ENCODE measurements around the gene PTPRF.

PTPRF gene

GRCh38 chr1:43585557-43585956 is 54.9 kb downstream of the PTPRF start:
- no peak for DNase-seq

DNA sequence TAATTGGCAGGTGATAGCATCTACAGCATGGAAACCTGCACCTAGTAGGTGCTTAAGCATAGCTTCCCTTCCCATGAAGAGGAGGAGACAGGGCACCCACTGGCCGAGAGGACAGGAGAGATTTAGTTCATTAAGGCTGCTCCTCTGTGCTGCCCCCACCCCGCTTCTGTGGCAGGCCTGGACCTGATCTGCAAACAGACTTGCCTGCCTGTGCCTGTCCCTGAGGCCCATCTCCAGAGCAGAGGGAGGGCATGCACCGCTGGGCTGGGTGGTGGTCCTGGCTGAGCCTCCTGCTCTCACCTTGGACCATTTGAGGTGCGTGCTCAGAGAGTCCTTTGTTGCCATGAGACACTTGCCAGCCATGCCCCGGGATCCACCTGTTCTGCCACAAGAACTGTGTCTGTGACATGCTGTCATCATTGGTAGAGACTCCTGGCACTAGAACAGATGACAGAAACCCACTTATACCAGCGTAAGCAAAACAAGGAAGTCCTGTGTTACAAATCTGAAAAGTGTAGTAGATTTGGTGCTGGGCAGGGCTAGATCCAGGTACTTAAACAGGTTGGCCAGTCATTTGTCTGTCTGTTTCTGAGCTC is 55.6 kb downstream of the PTPRF start:
- no peak for DNase-seq

DNA sequence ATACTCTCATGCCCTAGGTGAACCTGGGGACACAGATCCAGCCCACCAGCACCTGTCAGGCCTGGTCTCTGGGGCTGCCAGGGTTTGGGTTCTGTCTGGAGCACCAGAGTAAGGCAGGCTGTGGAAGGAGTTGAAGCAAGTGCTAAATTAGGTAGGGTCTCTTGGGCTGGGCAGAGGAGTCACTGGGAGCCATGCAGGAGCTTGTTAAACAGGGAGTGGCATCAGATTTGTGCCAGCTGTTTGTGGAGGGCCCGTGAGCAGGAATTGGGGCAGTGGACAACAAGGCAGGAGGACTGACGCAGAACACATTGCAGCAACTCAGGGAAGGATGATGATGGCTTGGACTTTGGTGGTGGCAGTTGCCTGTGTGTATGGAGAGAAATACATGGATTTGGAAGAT is 56.3 kb downstream of the PTPRF start:
- no peak for DNase-seq

- DNase-seq: no peak
These were observed 56.9 kb downstream of the PTPRF start for GRCh38 chr1:43587594-43587993.

- no peak for DNase-seq
These were observed 57.9 kb downstream of the PTPRF start for GRCh38 chr1:43588592-43588991.

DNA sequence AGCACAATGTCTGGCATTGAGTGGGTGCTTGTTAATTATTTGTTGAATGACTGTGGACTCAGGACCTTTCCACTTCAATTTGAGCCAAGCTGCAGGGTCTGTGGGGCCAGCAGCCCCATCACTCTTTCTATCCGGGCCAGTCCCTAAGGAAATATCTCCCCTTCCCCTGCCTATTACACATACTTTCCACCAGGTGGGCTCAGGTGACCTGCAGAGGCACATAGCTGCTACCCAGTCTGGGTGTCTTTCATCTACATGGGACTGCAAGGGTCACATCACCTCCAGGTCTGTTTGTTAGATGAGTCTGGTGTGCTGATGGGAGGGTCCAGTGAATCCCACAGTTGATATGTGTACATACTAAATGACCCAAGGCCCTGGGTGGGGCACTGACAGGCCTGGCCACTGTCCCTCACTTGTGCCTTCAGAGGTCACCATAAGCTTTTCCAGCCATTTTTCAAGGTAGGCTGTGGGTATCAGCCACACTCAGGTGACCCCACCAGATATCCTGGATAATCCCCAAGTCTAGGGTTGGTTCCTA is 59.8 kb downstream of the PTPRF start:
- DNase-seq: no peak

DNA sequence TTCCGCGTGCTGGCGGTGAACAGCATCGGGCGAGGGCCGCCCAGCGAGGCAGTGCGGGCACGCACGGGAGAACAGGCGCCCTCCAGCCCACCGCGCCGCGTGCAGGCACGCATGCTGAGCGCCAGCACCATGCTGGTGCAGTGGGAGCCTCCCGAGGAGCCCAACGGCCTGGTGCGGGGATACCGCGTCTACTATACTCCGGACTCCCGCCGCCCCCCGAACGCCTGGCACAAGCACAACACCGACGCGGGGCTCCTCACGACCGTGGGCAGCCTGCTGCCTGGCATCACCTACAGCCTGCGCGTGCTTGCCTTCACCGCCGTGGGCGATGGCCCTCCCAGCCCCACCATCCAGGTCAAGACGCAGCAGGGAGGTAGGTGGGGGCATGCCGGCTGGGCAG is 60.5 kb downstream of the PTPRF start:
- DNase-seq: no peak

DNA sequence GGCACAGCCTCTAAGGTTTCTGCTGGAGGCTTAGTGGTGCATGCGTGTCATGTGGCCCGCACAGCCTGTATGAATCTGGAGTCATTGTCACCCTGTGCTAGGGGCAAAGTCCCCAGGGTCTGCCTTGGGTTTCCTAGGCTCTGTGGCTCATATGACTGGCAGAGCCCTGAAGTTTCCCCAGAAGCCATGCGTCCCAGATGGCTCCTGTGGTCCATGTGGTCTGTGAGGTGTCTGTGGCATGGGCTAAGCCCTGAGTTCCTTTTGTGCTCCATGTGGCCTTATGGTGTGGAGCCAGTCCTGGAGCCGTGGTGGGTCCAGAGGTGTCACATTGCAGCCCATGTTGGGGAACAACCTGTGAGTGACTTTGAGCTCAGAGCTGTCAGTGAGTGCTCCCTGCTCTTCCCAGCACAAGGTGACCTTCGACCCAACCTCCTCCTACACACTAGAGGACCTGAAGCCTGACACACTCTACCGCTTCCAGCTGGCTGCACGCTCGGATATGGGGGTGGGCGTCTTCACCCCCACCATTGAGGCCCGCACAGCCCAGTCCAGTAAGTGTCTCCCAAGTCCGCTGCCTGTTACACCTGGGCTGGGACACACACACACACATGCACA is 61.5 kb downstream of the PTPRF start:
- no peak for DNase-seq

GRCh38 chr1:43592974-43593683 is 62.4 kb downstream of the PTPRF start:
- no peak for DNase-seq

GRCh38 chr1:43596579-43596978 is 65.9 kb downstream of the PTPRF start:
- no peak for DNase-seq

DNA sequence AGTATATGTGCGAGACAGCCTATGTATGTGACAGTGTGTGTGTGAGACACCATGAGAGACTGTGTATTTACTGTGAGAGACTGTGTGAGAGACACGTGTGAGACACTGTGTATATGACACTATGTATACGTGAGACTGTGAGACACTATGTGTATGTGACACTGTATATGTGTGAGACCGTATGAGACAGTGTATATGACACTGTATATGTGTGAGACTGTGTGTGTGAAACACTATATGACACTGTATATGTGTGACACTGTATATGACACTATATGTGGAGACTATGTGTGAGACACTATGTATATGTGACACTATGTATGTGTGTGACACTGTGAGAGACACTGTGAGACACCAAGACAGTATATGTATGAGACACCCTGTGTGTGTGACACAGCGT is 66.3 kb downstream of the PTPRF start:
- no peak for DNase-seq

DNA sequence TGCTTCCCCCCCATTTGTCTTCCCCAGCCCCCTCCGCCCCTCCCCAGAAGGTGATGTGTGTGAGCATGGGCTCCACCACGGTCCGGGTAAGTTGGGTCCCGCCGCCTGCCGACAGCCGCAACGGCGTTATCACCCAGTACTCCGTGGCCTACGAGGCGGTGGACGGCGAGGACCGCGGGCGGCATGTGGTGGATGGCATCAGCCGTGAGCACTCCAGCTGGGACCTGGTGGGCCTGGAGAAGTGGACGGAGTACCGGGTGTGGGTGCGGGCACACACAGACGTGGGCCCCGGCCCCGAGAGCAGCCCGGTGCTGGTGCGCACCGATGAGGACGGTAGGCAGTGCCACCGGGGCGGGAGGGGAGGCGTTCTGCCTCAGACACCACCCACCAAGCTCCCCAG is 67.0 kb downstream of the PTPRF start:
- DNase-seq: no peak

DNA sequence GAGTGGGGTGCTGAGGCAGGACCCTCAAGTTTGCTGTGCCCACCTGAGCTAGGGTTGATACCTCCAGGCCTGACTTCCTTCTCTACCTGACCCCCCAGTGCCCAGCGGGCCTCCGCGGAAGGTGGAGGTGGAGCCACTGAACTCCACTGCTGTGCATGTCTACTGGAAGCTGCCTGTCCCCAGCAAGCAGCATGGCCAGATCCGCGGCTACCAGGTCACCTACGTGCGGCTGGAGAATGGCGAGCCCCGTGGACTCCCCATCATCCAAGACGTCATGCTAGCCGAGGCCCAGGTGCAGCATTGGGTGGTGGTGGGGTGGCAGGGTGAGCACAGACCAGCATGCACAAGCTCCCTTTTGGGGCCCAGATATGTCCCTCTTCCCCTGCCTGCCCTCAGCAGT is 67.9 kb downstream of the PTPRF start:
- no peak for DNase-seq

DNA sequence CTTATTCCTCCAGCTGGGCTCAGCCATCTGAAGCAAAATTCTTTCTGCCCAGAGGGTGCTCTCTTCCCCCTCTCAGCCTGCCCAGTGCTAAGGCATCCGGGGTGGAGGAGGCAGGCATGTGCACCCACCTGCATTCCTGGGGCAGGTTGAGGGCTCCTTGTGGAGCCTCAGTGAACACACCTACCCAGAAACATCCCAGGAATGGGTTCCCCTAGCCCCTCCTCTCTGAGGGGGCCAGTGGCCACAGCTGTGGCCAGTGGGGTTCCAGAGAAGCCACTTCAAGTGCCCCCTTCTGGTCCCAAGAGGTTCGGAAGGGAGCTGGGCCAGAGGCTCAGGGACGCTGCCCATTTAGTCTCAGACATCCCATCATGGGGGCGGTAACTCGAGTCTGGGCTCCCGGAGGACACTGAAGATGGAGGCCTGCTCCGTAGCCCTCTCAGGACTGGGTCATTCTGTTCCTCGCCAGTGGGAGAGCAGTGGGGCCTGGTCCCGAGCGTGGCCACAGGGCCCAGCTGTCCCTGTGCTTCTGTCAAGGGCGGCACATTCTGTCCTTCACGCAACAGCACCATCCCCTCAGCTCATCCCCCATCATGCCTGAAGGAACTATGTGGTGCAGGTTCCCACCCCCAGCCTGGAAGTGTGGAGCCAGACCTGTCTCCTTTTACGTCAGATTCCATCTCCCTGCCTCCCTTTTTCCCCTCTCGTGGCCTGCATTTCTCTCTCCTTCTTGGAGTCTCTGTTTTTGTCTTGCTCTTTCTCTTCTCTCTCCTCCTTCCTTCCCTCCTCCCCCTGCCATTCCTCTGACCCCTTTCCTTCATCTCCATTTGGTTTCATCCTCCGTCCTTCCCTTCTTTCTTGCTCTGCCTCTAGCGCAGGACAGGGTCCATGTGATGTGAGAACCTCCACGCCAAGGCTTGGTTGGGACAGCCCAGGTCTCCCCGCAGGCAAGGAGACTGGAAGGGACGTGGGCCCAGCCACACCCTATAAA is 69.6 kb downstream of the PTPRF start:
- no peak for DNase-seq

GRCh38 chr1:43602990-43603389 is 72.3 kb downstream of the PTPRF start:
- no peak for DNase-seq

DNA sequence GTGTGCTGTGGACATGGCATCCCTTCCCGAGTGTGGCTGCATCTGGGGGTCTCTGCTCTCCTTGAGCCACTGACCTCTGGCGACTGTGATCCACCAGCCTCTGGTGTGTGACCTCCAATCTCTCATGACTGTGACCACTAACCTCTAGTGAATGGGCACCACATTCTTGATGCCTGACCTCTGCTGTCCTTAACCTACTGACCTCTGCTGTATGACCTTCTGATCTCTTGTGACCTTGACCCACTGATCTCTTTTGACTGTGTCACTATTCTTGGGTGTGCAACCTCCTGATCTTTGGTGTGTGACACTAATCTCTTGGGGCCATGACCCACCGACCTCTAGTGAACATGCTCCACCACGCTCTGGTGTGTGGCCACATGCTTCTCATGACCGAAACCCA is 73.5 kb downstream of the PTPRF start:
- DNase-seq: no peak

DNA sequence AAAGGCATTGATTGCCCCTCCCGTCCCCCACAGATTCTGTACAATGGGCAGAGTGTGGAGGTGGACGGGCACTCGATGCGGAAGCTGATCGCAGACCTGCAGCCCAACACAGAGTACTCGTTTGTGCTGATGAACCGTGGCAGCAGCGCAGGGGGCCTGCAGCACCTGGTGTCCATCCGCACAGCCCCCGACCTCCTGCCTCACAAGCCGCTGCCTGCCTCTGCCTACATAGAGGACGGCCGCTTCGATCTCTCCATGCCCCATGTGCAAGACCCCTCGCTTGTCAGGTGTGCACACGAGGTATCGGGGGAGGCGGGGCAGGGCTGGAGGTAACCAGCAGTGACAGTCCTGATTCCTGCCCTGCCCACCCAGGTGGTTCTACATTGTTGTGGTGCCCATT is 74.5 kb downstream of the PTPRF start:
- no peak for DNase-seq

DNA sequence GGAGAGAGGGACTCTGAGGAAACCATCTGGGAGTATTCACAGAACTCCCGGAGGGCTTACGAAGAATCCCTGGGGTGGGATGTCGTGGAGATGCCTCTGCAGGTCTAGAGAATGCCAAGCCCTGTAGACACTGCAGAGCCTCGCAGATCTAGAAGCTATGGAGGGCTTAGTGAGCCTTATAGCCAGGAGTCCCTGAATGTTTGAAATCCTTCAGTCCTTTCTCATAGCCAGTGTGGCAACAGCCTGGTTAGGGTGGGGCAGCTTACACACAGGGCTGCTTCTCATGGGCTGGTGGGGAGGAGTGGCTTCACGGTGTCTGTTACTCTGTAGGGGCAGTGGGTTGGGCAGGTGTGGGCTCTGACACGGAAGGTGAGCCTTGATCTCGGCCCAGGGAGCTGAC is 75.1 kb downstream of the PTPRF start:
- no peak for DNase-seq

DNA sequence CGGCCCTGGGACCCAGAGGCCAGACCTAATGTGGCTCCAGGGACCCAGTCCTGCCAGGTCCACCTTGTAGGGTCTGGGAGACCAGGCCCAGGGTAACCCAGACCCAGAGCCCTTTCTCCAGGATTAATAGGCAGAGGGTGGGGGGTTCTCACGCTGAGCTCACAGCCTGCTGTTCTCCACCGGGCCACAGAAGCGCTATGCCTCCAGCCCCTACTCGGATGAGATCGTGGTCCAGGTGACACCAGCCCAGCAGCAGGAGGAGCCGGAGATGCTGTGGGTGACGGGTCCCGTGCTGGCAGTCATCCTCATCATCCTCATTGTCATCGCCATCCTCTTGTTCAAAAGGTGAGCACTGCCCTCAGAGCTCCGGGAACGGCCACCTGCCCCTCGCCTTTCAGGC is 75.9 kb downstream of the PTPRF start:
- DNase-seq: no peak

DNA sequence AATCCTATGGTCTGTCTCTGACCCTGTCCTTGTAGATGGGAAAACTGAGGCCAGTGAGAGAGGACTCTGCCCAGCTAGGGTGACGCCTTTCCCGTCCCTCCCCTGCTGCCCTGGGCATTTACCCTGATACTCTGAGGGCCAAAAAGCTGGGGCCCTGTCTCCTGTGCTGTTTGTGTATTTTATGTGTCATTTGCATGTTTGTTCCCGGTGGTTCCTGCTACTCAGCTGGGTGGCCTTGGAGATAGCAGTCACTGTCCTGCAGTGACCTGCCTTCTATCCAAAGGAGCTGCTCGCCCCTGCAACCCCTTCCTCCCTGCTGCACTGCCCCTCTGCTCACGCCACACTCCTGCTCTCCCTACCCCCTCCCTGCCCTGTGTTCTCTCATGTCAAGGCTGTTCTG is 78.1 kb downstream of the PTPRF start:
- no peak for DNase-seq

DNA sequence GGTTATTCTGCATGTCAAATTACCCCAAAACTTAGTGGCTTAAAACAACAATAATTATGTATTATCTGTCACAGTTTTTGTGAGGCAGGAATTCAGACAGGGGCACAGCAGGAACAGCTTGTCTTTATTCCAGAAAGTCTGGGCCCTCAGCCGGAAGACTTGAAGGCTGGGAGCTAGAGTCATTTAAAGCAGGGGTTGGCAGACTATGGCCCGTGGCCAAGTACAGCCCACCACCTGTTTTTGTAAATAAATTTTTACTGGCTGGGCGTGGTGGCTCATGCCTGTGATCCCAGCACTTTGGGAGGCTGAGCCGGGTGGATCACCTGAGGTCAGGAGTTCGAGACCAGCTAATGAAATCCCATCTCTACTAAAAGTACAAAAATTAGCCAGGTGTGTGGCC is 79.7 kb downstream of the PTPRF start:
- DNase-seq: no peak

DNA sequence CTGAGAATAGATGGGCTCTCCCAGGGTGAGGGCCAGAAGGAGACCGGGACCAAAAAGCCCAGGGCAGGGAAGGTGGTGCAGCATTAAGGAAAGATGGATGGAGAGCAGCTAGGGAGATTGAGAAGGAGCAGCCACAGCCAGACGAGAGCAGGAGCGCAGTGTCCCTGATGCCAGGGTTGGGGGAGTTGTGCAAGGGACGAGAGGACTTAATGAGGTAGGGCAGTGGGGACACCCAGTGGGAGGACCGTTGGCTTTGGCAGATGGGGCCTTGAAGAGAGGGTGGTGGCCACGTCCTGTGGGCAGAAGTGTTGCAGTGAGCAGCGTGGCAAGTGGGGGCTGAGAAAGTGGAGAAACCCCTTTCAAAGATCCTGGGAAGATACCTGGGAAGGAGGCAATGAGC is 81.3 kb downstream of the PTPRF start:
- DNase-seq: no peak

GRCh38 chr1:43612406-43612805 is 81.7 kb downstream of the PTPRF start:
- no peak for DNase-seq
